Dendritic cell treated with granulocyte-macrophage colony-stimulating factor and Interleukin-4, amounts not matched to agents 40 ng/mL and 50 ng/mL, for 4 days (primary cell): ENCODE data around the gene NFKBIZ.

ENCODE experiments used
- H3K27ac Mint-ChIP-seq: one replicate; pipeline ENCODE4 v1.8.0; 2022; ENCODE audit warnings: mild to moderate bottlenecking, mixed read lengths
- H3K27me3 Mint-ChIP-seq: one replicate; pipeline ENCODE4 v1.8.0; 2022; ENCODE audit warnings: mild to moderate bottlenecking, mixed read lengths
- H3K36me3 Mint-ChIP-seq: one replicate; pipeline ENCODE4 v1.8.0; 2022; ENCODE audit warnings: low read depth, mixed read lengths
- H3K4me1 Mint-ChIP-seq: one replicate; pipeline ENCODE4 v1.8.0; 2022; ENCODE audit warnings: low read depth, mixed read lengths
- H3K4me3 Mint-ChIP-seq: one replicate; pipeline ENCODE4 v1.8.0; 2022; ENCODE audit warnings: mild to moderate bottlenecking, moderate library complexity, mixed read lengths
- H3K9me3 Mint-ChIP-seq: one replicate; pipeline ENCODE4 v1.8.0; 2022; ENCODE audit warnings: mixed read lengths
- intact Hi-C: fragments of 100-400 bp; cut with micrococcal nuclease; formaldehyde crosslinking; loops from one replicate; pipeline ENCODE4 v1.15.0; 2022

NFKBIZ gene

DNA sequence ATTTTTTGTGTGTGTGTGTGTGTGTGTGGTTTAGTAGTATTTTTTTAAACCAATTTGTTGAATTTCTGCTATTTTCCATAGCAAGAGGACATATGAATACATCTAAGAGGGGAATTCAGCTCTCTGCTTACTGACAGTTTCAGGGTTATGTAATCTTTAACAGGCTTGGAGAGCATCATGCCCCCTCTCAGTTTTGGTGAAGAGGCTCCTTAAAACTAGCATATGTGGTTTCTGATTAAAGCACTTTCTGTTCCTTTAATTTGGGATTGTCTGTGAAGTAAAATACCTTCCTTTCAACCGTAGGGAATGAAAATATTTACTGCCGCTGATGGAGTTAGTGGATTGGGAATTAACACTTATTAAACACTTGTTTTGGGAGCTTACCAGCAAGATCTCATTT lies 19.4 kb upstream of the NFKBIZ start:
- peaks cover 10% of the 10 kb centered on the region for H3K27me3 Mint-ChIP-seq
- no peak overlapping the region for H3K4me3 Mint-ChIP-seq
- H3K36me3 Mint-ChIP-seq = peaks cover 4% of the 10 kb centered on the region
- intact Hi-C loops = no loop called here
- H3K4me1 Mint-ChIP-seq = peaks cover 49% of the 10 kb centered on the region
- no peaks in the 10 kb centered on the region for H3K9me3 Mint-ChIP-seq
- H3K27ac Mint-ChIP-seq = no peak overlapping the region

DNA sequence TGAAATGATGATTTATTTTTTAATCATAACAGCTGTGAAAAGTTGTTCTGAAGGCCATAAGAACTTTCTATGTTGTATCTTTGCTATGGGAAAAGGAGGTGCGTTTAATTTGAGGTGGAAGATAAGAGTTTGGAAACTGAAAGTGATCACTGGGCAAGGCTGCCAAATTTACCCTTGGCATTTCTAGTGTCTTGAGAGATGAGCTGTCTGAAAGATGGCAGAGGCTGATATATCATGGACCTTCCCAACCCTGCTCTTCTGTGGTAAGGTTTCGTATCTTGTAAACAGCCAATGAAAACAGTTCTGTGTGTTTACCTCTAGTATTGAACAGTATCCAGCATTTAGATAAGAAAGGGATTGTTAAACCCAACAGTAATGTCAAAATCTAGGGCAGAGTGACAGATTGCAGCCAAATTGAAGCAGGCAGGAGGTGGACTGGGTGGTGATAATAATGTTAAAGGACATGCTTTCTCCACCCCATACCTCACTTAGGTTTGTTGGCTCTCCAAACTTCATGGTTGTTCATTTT lies 15.8 kb upstream of the NFKBIZ start:
- intact Hi-C loops = no loop called here
- no peak overlapping the region for H3K27ac Mint-ChIP-seq
- peaks cover 4% of the 10 kb centered on the region for H3K36me3 Mint-ChIP-seq
- H3K4me1 Mint-ChIP-seq = peaks cover 70% of the 10 kb centered on the region
- no peak overlapping the region for H3K4me3 Mint-ChIP-seq
- no peaks in the 10 kb centered on the region for H3K9me3 Mint-ChIP-seq
- peaks cover 13% of the 10 kb centered on the region for H3K27me3 Mint-ChIP-seq

DNA sequence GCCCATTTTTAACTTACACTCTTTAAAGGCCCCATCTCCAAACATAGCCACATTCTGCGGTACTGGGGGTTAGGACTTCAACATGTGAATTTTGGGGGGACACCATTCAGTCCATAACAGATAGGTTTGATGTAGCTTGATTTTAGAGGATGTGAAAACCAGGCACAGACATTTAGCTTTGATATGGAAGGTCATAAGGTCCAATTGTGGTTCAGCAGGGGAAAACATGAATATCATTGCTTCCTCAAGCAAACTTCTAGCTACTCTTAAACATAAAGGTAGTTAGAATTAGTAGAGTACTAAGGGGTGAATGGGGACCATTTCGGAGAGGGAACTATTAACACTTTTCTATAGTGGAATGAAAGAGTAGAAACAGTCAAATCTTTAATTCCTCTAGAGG lies 13.6 kb upstream of the NFKBIZ start:
- Mint-ChIP-seq H3K36me3 (peaks cover 4% of the 10 kb centered on the region), H3K4me1 (peaks cover 64% of the 10 kb centered on the region), H3K9me3 (no peaks in the 10 kb centered on the region), H3K4me3 (no peak overlapping the region), H3K27ac (peak overlapping the region; percentile 27), H3K27me3 (peaks cover 13% of the 10 kb centered on the region)
- intact Hi-C loops = no loop called here

DNA sequence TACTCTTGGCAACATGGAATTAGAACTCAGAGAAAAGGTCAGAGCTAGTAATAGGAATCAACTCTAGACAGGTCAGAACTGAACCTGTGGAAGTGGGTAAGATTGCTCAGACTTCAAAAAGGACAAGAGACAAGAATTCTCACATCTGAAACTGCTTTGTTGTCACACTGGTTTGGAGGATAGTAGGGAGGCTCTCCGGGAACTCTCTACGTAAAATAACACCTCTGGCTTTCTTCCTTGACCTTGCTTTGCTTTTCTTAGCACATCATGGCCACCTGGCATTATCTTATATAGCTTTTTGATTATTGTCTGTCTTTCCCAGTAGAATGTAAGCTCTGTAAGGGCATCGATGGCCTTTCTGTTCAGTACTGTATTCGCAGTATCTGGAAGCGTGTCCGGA lies 13.2 kb upstream of the NFKBIZ start:
- Mint-ChIP-seq H3K9me3 (no peaks in the 10 kb centered on the region), H3K36me3 (peaks cover 4% of the 10 kb centered on the region), H3K27ac (peak overlapping the region; percentile 27), H3K4me1 (peaks cover 65% of the 10 kb centered on the region), H3K27me3 (peaks cover 13% of the 10 kb centered on the region), H3K4me3 (no peak overlapping the region)
- intact Hi-C loops = no loop called here

DNA sequence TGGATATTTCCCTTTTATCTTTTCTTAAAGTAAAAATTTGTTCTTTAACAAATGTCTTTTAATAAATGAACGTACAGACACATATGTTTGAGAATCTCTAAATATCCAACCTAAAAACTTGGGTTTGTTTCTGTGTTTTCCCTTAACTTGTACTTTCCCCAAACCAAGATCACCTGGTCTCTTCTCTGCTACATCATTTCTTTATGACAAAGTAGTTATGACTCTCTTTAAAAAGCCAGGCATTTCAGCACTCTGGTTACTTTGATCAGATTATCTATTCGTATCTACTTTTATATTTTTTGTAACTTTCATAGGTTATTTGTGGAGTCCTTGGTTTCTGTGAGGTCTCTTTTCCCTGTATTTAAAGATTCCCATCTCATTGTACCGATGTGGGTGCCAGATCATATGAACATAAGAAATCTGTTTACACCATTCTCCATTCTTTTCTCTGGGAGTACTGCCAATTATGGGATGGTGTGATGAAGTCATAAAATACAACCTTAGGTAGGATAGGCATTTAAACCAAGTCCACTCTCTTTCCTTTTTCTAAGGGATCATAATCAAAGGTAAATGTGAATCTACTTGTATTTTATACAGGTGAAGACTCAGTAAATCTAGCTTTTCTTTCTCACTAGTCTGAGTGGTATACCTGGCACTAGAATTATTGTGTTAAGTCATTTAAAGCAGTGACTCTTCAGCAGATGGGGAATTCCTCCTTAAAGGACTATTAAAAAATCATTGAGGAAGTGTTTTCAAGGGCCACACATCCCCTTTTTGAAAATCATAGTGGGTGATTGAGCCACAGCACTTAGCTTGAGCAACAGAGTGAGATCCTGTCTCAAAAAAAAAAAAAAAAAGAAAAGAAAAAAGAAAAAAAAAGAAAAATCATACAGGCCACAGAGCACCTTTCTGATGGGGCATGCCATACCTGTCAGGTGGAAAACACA lies 12.4 kb upstream of the NFKBIZ start:
- peaks cover 13% of the 10 kb centered on the region for H3K27me3 Mint-ChIP-seq
- peak overlapping the region; percentile 39 for H3K4me3 Mint-ChIP-seq
- intact Hi-C loops = no loop called here
- peaks cover 59% of the 10 kb centered on the region for H3K4me1 Mint-ChIP-seq
- peak overlapping the region; percentile 69 for H3K27ac Mint-ChIP-seq
- no peaks in the 10 kb centered on the region for H3K9me3 Mint-ChIP-seq
- H3K36me3 Mint-ChIP-seq = peaks cover 4% of the 10 kb centered on the region

DNA sequence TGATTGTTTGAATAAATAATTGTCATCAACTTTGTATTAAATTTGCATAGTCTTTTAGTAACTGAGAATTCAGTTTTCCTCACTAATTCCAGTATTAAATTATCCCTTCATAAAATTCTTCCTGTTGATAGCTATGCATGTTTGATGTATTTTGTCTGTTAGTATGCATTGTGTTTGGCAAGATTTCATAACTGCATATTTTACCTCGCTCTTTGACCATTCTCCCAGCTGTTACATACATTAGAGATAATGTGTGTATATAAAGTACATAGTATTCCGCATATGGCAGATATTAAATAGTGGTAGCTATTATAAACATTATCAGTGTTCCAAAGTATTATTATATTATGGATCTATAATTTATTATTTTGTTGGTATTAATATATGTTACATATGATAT lies 10.6 kb upstream of the NFKBIZ start:
- peaks cover 13% of the 10 kb centered on the region for H3K27me3 Mint-ChIP-seq
- intact Hi-C loops = no loop called here
- peaks cover 72% of the 10 kb centered on the region for H3K4me1 Mint-ChIP-seq
- no peaks in the 10 kb centered on the region for H3K9me3 Mint-ChIP-seq
- H3K4me3 Mint-ChIP-seq = no peak overlapping the region
- no peak overlapping the region for H3K27ac Mint-ChIP-seq
- H3K36me3 Mint-ChIP-seq = peaks cover 4% of the 10 kb centered on the region

DNA sequence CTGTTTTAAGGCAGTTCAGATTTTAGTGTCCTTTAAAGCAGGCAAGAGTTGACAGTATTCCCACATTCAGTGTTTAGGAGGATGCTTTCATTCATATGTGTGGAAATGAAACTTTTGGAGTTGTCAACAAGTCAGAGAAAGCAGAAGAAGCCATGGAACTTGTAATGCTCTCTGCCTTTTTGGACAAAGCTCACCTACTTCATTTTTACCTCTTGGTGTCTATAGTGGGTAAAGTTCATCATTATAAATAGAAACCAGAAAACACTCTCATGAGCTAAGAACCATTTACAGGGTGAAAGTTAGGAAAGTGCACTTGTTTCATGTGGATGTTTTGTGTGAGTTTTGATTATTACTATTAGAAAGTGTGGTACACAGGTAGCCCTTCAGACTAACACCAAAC lies 9.2 kb upstream of the NFKBIZ start:
- no peak overlapping the region for H3K4me3 Mint-ChIP-seq
- H3K36me3 Mint-ChIP-seq = no peaks in the 10 kb centered on the region
- H3K4me1 Mint-ChIP-seq = peaks cover 60% of the 10 kb centered on the region
- intact Hi-C loops = no loop called here
- H3K9me3 Mint-ChIP-seq = no peaks in the 10 kb centered on the region
- peaks cover 3% of the 10 kb centered on the region for H3K27me3 Mint-ChIP-seq
- no peak overlapping the region for H3K27ac Mint-ChIP-seq

DNA sequence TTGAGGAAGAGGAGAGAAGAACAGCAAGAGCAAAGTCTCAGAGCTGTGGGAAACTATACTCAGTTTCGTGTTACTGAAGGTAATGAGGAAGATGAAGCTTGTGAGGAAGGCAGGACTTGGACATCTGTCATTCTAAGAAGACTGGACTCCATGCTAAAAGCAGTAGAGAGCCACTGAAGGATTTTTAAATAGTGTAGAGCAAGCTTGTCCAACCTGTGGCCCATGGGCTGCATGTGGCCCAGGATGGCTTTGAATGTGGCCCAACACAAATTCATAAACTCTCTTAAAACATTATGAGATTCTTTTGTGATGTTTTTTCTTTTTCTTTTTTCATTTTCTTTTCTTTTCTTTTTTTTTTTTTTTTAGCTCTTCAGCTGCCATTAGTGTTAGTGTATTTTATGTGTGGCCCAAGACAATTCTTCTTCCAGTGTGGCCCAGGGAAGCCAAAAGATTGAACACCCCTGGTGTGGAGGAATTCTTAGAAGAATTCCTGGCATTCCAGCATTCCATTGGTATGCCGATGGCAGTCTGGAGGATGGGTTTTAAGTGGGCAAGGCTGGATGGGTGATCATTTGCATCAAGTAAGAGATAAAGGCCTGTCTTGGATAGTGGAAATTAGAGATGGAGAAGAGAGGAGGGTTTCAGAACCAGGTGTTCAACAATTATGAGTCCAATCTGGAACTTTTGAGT lies 6.9 kb upstream of the NFKBIZ start:
- intact Hi-C loops = no loop called here
- Mint-ChIP-seq H3K4me1 (peaks cover 37% of the 10 kb centered on the region), H3K36me3 (no peaks in the 10 kb centered on the region), H3K27me3 (no peaks in the 10 kb centered on the region), H3K9me3 (no peaks in the 10 kb centered on the region), H3K4me3 (no peak overlapping the region), H3K27ac (peak overlapping the region; percentile 24)

DNA sequence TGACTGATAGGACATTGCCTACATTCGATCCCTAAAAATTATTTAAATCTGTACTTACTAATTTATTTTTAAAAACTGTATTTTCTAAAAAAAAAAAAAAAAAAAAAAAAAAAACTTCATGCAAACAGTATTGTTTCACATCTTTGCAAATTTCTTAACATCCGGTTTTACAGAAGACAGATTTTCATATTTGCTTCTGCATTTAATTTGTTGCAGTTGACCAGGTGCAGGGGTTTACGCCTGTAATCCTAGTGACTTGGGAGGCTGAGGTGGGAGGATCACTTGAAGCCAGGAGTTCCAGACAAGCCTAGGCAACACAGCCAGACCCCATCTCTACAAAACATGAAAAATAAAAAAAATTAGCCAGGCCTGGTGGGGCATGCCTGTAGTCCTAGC lies 6.4 kb upstream of the NFKBIZ start:
- H3K27me3 Mint-ChIP-seq = no peaks in the 10 kb centered on the region
- no peak overlapping the region for H3K4me3 Mint-ChIP-seq
- peaks cover 37% of the 10 kb centered on the region for H3K4me1 Mint-ChIP-seq
- H3K27ac Mint-ChIP-seq = peak overlapping the region; percentile 24
- intact Hi-C loops = no loop called here
- H3K9me3 Mint-ChIP-seq = no peaks in the 10 kb centered on the region
- H3K36me3 Mint-ChIP-seq = no peaks in the 10 kb centered on the region

DNA sequence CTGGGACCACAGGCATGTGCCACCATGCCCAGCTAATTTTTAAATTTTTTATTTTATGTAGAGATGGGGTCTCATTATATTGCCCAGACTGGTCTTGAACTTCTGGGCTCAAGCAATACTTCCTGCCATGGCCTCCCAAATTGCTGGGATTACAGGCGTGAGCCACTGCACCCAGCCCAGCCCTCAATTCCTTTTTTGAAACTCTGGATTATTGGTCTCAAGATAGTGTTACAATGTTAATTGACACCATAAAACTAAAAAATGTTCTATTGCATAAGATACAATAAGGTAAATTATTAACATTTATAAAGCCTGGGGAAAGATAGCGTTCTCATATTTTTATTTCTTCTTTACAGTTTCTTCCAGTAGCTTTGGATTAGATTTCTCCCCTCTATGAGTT lies 3.9 kb upstream of the NFKBIZ start:
- no peak overlapping the region for H3K4me3 Mint-ChIP-seq
- H3K36me3 Mint-ChIP-seq = peaks cover 8% of the 10 kb centered on the region
- H3K27ac Mint-ChIP-seq = no peak overlapping the region
- H3K27me3 Mint-ChIP-seq = no peaks in the 10 kb centered on the region
- H3K9me3 Mint-ChIP-seq = no peaks in the 10 kb centered on the region
- H3K4me1 Mint-ChIP-seq = peaks cover 32% of the 10 kb centered on the region
- intact Hi-C loops = no loop called here

DNA sequence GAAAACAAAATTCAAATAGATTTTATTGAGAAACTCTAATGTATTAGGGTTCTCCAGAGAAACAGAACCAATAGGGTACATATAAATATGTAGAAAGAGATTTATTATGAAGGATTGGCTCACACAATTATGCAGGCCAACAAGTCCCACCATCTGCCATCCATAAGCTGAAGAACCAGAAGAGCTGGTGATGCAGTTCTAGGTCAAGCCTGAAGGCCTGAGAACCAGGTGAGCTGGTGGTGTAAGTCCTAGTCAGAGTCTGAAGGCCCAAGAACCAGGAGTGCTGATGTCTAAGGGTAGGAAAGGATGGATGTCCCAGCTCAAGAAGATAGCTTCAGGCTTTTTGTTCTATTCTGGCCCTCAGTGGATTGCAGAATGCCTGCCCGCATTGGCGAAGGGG lies 2.6 kb upstream of the NFKBIZ start:
- H3K27ac Mint-ChIP-seq = no peak overlapping the region
- no peaks in the 10 kb centered on the region for H3K9me3 Mint-ChIP-seq
- H3K27me3 Mint-ChIP-seq = no peaks in the 10 kb centered on the region
- intact Hi-C loops = no loop called here
- peaks cover 21% of the 10 kb centered on the region for H3K36me3 Mint-ChIP-seq
- no peak overlapping the region for H3K4me3 Mint-ChIP-seq
- H3K4me1 Mint-ChIP-seq = peaks cover 38% of the 10 kb centered on the region

DNA sequence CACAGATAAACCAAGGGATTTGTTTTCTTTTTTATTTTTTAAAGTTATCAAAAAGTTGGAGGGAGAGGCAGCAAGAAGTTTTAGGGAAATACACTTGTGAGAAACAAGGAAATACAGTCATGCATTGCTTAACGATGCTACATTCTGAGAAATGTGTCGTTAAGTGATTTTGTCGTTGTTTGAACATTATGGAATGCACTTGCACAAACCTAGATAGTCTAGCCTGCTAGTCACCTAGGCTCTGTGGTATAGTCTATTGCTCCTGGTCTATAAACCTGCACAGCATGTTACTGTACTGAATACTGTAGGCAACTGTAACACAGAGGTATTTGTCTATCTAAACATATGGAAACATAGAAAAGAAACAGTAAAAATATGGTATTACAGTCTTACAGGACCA lies 2.0 kb upstream of the NFKBIZ start:
- H3K4me1 Mint-ChIP-seq = peaks cover 38% of the 10 kb centered on the region
- no peak overlapping the region for H3K4me3 Mint-ChIP-seq
- intact Hi-C loops = no loop called here
- H3K27me3 Mint-ChIP-seq = no peaks in the 10 kb centered on the region
- H3K27ac Mint-ChIP-seq = peak overlapping the region; percentile 98
- H3K9me3 Mint-ChIP-seq = no peaks in the 10 kb centered on the region
- H3K36me3 Mint-ChIP-seq = peaks cover 27% of the 10 kb centered on the region

DNA sequence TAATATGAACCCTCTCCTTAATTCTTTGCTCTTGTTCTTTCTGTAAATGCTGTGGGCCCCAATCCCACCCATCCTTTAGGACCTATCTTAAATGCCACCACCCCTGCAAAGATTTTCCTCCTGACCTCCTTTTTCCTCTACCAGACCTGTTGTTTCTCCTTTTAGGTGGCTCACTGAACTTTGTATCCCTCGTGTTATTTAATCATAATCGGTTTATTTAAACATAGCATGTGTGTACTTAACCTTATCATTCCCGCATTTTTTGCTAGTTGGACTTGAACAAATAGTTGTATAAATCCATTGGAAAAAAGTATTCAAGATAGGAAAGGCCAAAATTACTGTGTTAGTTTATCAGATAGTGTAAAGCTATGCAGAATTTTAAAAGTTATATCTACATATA lies 988 bp upstream of the NFKBIZ start:
- no peaks in the 10 kb centered on the region for H3K27me3 Mint-ChIP-seq
- intact Hi-C loops = loop anchor here (2.0 kb wide), 1 partner anchor 22 kb away; no protein-coding TSS in a partner anchor
- no peaks in the 10 kb centered on the region for H3K9me3 Mint-ChIP-seq
- H3K27ac Mint-ChIP-seq = peak overlapping the region; percentile 98
- H3K4me1 Mint-ChIP-seq = peaks cover 38% of the 10 kb centered on the region
- peak overlapping the region; percentile 91 for H3K4me3 Mint-ChIP-seq
- peaks cover 37% of the 10 kb centered on the region for H3K36me3 Mint-ChIP-seq

DNA sequence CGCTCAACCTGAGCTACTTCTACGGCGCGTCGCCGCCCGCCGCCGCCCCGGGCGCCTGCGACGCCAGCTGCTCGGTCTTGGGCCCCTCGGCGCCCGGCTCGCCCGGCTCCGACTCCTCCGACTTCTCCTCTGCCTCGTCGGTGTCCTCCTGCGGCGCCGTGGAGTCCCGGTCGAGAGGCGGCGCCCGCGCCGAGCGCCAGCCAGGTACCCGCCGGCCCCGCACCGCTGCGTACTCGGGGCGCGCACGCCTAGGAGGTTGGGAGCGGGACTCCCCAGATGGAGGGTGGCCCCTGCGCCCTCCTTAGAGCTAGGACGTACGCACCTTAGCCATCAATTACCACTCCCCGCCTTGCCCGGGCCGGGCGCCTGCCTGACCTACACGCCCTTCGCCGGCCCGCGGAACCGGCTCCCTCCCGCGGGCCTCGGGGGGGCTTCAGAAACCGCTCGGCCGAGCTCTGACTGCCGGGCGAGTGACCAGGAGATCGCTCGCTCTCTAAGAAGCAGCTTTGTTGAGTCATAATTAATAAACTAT lies 466 bp downstream of the NFKBIZ start:
- Mint-ChIP-seq H3K4me1 (peaks cover 43% of the 10 kb centered on the region), H3K36me3 (peaks cover 52% of the 10 kb centered on the region), H3K27ac (peak overlapping the region; percentile 98), H3K4me3 (peak overlapping the region; percentile 91), H3K9me3 (no peaks in the 10 kb centered on the region), H3K27me3 (no peaks in the 10 kb centered on the region)
- intact Hi-C loops = loop anchor here (2.0 to 5.0 kb wide), 4 partner anchors 23 to 93 kb away; no protein-coding TSS in a partner anchor
